ENCODE measurements around the gene MMP3. TPM values are rescaled to one million over a fixed set of nuclear protein-coding genes. Genes with fewer than 3 reads are reported as not detected.

MMP3 gene
- total RNA-seq, 1 donor from 2014 or later: 0.26 TPM

GRCh38 chr11:102840018-102840417 is 3.4 kb downstream of the MMP3 start:
- TF ChIP-seq, protein P1, sequence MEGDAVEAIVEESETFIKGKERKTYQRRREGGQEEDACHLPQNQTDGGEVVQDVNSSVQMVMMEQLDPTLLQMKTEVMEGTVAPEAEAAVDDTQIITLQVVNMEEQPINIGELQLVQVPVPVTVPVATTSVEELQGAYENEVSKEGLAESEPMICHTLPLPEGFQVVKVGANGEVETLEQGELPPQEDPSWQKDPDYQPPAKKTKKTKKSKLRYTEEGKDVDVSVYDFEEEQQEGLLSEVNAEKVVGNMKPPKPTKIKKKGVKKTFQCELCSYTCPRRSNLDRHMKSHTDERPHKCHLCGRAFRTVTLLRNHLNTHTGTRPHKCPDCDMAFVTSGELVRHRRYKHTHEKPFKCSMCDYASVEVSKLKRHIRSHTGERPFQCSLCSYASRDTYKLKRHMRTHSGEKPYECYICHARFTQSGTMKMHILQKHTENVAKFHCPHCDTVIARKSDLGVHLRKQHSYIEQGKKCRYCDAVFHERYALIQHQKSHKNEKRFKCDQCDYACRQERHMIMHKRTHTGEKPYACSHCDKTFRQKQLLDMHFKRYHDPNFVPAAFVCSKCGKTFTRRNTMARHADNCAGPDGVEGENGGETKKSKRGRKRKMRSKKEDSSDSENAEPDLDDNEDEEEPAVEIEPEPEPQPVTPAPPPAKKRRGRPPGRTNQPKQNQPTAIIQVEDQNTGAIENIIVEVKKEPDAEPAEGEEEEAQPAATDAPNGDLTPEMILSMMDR (IDR thresholded peaks at IDR 0.05; ENCODE audit: insufficient read depth, low read length, severe bottlenecking): no peak
- Histone ChIP-seq H3K27me3 (ENCODE audit: control insufficient read depth, insufficient read depth, low read length) (no peaks in the 10 kb centered on the region), H3K4me3 (ENCODE audit: low read depth, low read length) (no peak overlapping the region), H3K36me3 (ENCODE audit: control insufficient read depth, insufficient read depth, low read length) (no peaks in the 10 kb centered on the region)
- DNase-seq (ENCODE audit: low read depth) (no peak), FAIRE-seq (no peak)

GRCh38 chr11:102837646-102838045 is 5.8 kb downstream of the MMP3 start:
- Histone ChIP-seq H3K36me3 (ENCODE audit: control insufficient read depth, insufficient read depth, low read length) (no peaks in the 10 kb centered on the region), H3K4me3 (ENCODE audit: low read depth, low read length) (no peak overlapping the region), H3K27me3 (ENCODE audit: control insufficient read depth, insufficient read depth, low read length) (no peaks in the 10 kb centered on the region)
- FAIRE-seq (no peak), DNase-seq (ENCODE audit: low read depth) (no peak)
- TF ChIP-seq, protein P1 (IDR thresholded peaks at IDR 0.05; ENCODE audit: insufficient read depth, low read length, severe bottlenecking): no peak

DNA sequence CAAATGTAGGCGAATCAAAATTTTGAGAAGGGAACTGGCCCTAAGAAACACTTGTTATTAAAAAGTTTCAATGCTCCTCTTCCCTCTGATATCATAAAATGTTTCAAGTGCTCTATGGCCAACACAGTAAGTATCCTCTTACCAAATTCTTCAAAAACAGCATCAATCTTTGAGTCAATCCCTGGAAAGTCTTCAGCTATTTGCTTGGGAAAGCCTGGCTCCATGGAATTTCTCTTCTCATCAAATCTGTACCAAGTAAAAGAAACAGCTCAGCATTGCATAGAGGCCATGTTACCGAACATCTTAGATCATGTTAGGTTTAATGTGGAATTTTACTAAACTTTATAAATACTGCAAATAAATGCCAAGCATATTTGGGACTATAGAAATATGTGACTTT is 6.3 kb downstream of the MMP3 start:
- DNase-seq (ENCODE audit: low read depth) (no peak), FAIRE-seq (no peak)
- Histone ChIP-seq H3K36me3 (ENCODE audit: control insufficient read depth, insufficient read depth, low read length) (no peaks in the 10 kb centered on the region), H3K4me3 (ENCODE audit: low read depth, low read length) (no peak overlapping the region), H3K27me3 (ENCODE audit: control insufficient read depth, insufficient read depth, low read length) (no peaks in the 10 kb centered on the region)
- TF ChIP-seq, protein P1 (IDR thresholded peaks at IDR 0.05; ENCODE audit: insufficient read depth, low read length, severe bottlenecking): no peak

GRCh38 chr11:102836290-102836875 is 7.0 kb downstream of the MMP3 start:
- DNase-seq (ENCODE audit: low read depth): peak; percentile 86
- TF ChIP-seq, protein P1 (IDR thresholded peaks at IDR 0.05; ENCODE audit: insufficient read depth, low read length, severe bottlenecking): no peak
- Histone ChIP-seq H3K36me3 (ENCODE audit: control insufficient read depth, insufficient read depth, low read length) (no peaks in the 10 kb centered on the region), H3K27me3 (ENCODE audit: control insufficient read depth, insufficient read depth, low read length) (no peaks in the 10 kb centered on the region), H3K4me3 (ENCODE audit: low read depth, low read length) (no peak overlapping the region)
- FAIRE-seq: no peak

- Histone ChIP-seq H3K4me3 (ENCODE audit: low read depth, low read length) (no peak overlapping the region), H3K27me3 (ENCODE audit: control insufficient read depth, insufficient read depth, low read length) (no peaks in the 10 kb centered on the region), H3K36me3 (ENCODE audit: control insufficient read depth, insufficient read depth, low read length) (no peaks in the 10 kb centered on the region)
- DNase-seq (ENCODE audit: low read depth): peak; percentile 80
- TF ChIP-seq, protein P1 (IDR thresholded peaks at IDR 0.05; ENCODE audit: insufficient read depth, low read length, severe bottlenecking): no peak
- no peak for FAIRE-seq
Observed at GRCh38 chr11:102833731-102834130, 9.7 kb downstream of the MMP3 start.

- no peak overlapping the region for H3K4me3 ChIP-seq (ENCODE audit: low read depth, low read length)
- TF ChIP-seq, protein P1 (IDR thresholded peaks at IDR 0.05; ENCODE audit: insufficient read depth, low read length, severe bottlenecking): no peak
- peak; percentile 32 for FAIRE-seq
Observed at GRCh38 chr11:102832612-102833011, 10.8 kb downstream of the MMP3 start.

More at GRCh38 chr11:102832612-102833011, 10.8 kb downstream of the MMP3 start:
- H3K36me3 ChIP-seq (ENCODE audit: control insufficient read depth, insufficient read depth, low read length): no peaks in the 10 kb centered on the region
- no peak for DNase-seq (ENCODE audit: low read depth)
- no peaks in the 10 kb centered on the region for H3K27me3 ChIP-seq (ENCODE audit: control insufficient read depth, insufficient read depth, low read length)
